Naive thymus-derived CD4-positive, alpha-beta T cell (primary cell): ENCODE data around the gene MMP23B. TPM values are rescaled to one million over a fixed set of nuclear protein-coding genes. Genes with fewer than 3 reads are reported as not detected.
"Not testable (repeated sequence)": the region's sequence is repeated elsewhere in the genome, so short reads cannot be mapped to it uniquely, and the experiment has no call there.

ENCODE experiments used
- ATAC-seq: fragments of 150-1000 bp; cut with Tn5 transposase; 2 replicates; pipeline ENCODE4 v1.10.0; 2021; ENCODE audit warnings: mild to moderate bottlenecking, moderate library complexity
- CTCF ChIA-PET: fragments of 350-600 bp; sonication (Branson Sonifier 250); formaldehyde crosslinking; loops from one replicate; lab custom pipeline; 2021; ENCODE audit warnings: antibody characterized with exemption; lab: Charles Lee
- POLR2A ChIA-PET: fragments of 350-600 bp; sonication (Branson Sonifier 250); formaldehyde crosslinking; loops from one replicate; lab custom pipeline; 2021; ENCODE audit warnings: antibody characterized with exemption, inconsistent platforms; lab: Charles Lee
- DNase-seq, 9 donors: peaks; one replicate each; pipeline versions ENCODE4 v3.0.0 to v3.0.0-alpha.2; 2020 to 2022; ENCODE audit warnings: mixed read lengths in 1 of 9
- H3K27ac ChIP-seq: one replicate; pipeline ENCODE4 v1.7.0; 2013; ENCODE audit warnings: mild to moderate bottlenecking, low read depth, low read length, moderate library complexity
- H3K27me3 ChIP-seq, 2 donors: one replicate each; pipeline ENCODE4 v1.7.0; 2013; ENCODE audit warnings: low read length in 2 of 2, mild to moderate bottlenecking in 2 of 2, moderate library complexity in 2 of 2; ENCODE audit not compliant: control insufficient read depth in 2 of 2, insufficient read depth in 2 of 2
- H3K36me3 ChIP-seq, 3 experiments: 1 replicate in 2 of 3; 2 replicates in 1 of 3; pipeline ENCODE4 v1.7.0; 2013; ENCODE audit warnings: low read length in 3 of 3, mild to moderate bottlenecking in 3 of 3, moderate library complexity in 1 of 3; ENCODE audit not compliant: insufficient read depth in 3 of 3, control insufficient read depth in 2 of 3
- H3K4me1 ChIP-seq, 2 donors: one replicate each; pipeline ENCODE4 v1.7.0; 2013; ENCODE audit warnings: low read length in 2 of 2, mild to moderate bottlenecking in 2 of 2, moderate library complexity in 1 of 2; ENCODE audit not compliant: control insufficient read depth in 2 of 2, insufficient read depth in 2 of 2
- H3K4me3 ChIP-seq: 2 replicates; pipeline ENCODE4 v1.7.0; 2013; ENCODE audit warnings: mild to moderate bottlenecking, low read length
- H3K9me3 ChIP-seq, 3 experiments: 1 replicate in 2 of 3; 2 replicates in 1 of 3; pipeline ENCODE4 v1.7.0; 2013; ENCODE audit warnings: low read length in 3 of 3; ENCODE audit not compliant: control insufficient read depth in 2 of 3
- H3K27ac Mint-ChIP-seq, 9 donors: one replicate each; pipeline ENCODE4 v1.8.0; 2020 to 2022; ENCODE audit warnings: mixed read lengths in 9 of 9, mild to moderate bottlenecking in 8 of 9, moderate library complexity in 5 of 9, inconsistent platforms in 2 of 9
- H3K27me3 Mint-ChIP-seq, 5 donors: one replicate each; pipeline ENCODE4 v1.8.0; 2021 to 2022; ENCODE audit warnings: mixed read lengths in 5 of 5, mild to moderate bottlenecking in 1 of 5
- H3K36me3 Mint-ChIP-seq, 5 donors: one replicate each; pipeline ENCODE4 v1.8.0; 2020 to 2022; ENCODE audit warnings: mixed read lengths in 5 of 5, mild to moderate bottlenecking in 3 of 5, inconsistent platforms in 1 of 5
- H3K4me1 Mint-ChIP-seq, 7 donors: one replicate each; pipeline ENCODE4 v1.8.0; 2020 to 2022; ENCODE audit warnings: mixed read lengths in 7 of 7, mild to moderate bottlenecking in 3 of 7, inconsistent platforms in 1 of 7
- H3K4me3 Mint-ChIP-seq, 10 donors: one replicate each; pipeline ENCODE4 v1.8.0; 2020 to 2022; ENCODE audit warnings: mild to moderate bottlenecking in 10 of 10, mixed read lengths in 10 of 10, moderate library complexity in 6 of 10, inconsistent platforms in 2 of 10
- H3K9me3 Mint-ChIP-seq, 11 donors: one replicate each; pipeline ENCODE4 v1.8.0; 2020 to 2022; ENCODE audit warnings: mixed read lengths in 11 of 11, mild to moderate bottlenecking in 4 of 11, inconsistent platforms in 1 of 11, moderate library complexity in 1 of 11
- intact Hi-C, 2 donors: fragments of 100-400 bp; cut with micrococcal nuclease; formaldehyde crosslinking; loops; one replicate each; pipeline ENCODE4 v1.15.1; 2023
- polyA plus RNA-seq, 2 donors: library from polyadenylated mRNA; unstranded; fragments of 300-500 nt; fragmentation: Illumina TruSeq; gene quantifications; one replicate each; pipeline ENCODE4 v1.2.3, GENCODE V29; 2021
- total RNA-seq, 6 experiments: library from RNA in 5 of 6; stranded (reverse) in 5 of 6; gene quantifications; 1 replicate in 5 of 6; 2 replicates in 1 of 6; pipeline ENCODE4 v1.2.3 and lab custom pipeline; 2021 to 2026

MMP23B gene
- total and polyA plus RNA-seq, 7 experiments from 2014 or later, result 2.7 to 12.8 (median 4.2) TPM; not detected in 2

DNA sequence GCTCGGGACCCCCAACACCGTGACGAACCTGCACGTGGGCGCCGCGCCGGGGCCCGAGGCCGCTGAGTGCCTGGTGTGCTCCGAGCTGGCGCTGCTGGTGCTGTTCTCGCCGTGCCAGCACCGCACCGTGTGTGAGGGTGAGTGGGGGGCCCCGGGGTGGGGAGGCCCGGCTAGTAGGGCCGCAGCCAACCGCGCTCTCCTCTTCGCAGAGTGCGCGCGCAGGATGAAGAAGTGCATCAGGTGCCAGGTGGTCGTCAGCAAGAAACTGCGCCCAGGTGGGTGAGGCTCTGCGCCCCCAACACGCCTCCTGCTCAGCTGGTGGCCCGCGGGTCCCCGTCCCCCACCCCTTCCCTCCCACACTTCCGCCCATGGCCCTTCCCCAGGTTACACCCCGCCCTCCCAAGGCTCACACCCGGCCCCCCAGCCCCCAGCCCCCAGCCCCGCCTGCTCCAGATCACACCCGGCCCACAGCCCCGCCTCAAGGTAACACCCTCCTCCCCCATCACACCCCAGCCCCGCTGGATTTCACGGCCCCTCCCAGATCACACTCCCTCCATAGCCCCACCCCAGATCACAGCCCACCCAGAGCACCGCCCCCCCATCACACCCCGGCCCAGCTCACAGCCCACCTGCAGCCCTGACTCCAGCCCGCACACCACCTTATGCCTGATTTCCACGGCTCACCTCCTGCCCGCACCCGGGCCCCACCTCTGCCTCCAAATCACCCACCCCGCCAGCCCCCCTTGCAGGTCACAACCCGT is 2.4 kb upstream of the MMP23B start:
- peaks cover 0 to 2% (median 0%) of the 10 kb centered on the region in 5 donors for H3K36me3 Mint-ChIP-seq
- Histone ChIP-seq H3K4me1 (peaks cover 0 to 4% of the 10 kb centered on the region in 2 donors), H3K36me3 (no peaks in the 10 kb centered on the region), H3K9me3 (no peaks in the 10 kb centered on the region), H3K27me3 (no peaks in the 10 kb centered on the region), H3K27ac (peak overlapping the region; percentile 81), H3K4me3 (peak overlapping the region; percentile 56)
- ATAC-seq, result peak; percentile 83
- H3K4me1 Mint-ChIP-seq, result peaks cover 0 to 12% (median 4%) of the 10 kb centered on the region in 7 donors
- peak in 7 of 9 donors; percentile 55 to 83 (median 79) for DNase-seq
- ChIA-PET CTCF (interaction anchor here (0.5 to 1.0 kb wide), 3 partner anchors 11 to 55 kb away, joined by 3 read pairs; no protein-coding TSS in a partner anchor), POLR2A (interaction anchor here (0.6 to 4.4 kb wide), 9 partner anchors 9 to 222 kb away, joined by 3 to 86 read pairs (median 6); partner anchors contain the start of genes MIB2 and MRPL20)
- peak overlapping the region; percentile 73 to 93 (median 86) for H3K4me3 Mint-ChIP-seq
- H3K27me3 Mint-ChIP-seq, result peaks cover 0 to 5% (median 0%) of the 10 kb centered on the region in 5 donors
- H3K9me3 Mint-ChIP-seq, result peaks cover 0 to 4% (median 0%) of the 10 kb centered on the region in 11 donors
- intact Hi-C loops, result loop anchor here in 1 of 2 donors (2.0 kb wide), 4 partner anchors 15 to 117 kb away; partner anchors contain the start of genes ATAD3A, CDK11B, MIB2 and SSU72
- peak overlapping the region; percentile 81 to 98 (median 93) for H3K27ac Mint-ChIP-seq

DNA sequence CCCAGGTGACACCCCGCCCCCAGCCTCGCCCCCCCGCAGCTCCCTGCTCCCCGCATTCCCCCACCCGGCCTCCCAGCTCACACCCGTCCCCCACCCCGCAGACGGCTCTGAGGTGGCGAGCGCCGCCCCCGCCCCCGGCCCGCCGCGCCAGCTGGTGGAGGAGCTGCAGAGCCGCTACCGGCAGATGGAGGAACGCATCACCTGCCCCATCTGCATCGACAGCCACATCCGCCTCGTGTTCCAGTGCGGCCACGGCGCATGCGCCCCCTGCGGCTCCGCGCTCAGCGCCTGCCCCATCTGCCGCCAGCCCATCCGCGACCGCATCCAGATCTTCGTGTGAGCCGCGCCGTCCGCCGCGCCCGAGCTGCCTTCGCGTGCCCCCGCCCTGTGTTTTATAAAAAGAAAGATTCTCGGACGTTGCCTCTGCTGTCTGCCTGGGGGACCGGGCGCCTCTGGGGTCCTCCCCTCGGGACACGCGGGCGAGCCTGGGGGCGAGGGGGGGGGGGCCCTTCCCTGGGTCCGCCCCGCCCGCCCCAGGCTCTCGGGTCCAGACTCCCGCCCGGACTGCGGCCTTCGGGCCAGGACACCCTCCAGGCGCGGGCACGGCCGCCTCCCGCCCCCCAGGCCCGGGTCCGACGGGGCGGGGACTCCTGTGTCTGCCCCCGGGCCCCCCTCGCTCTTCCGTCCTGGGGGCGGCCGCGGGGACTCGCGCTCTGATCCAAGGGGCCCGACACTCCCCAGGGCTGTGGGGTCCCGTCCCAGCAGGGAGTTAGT is 1.6 kb upstream of the MMP23B start:
- ATAC-seq, result peak; percentile 76
- peaks cover 0 to 4% (median 0%) of the 10 kb centered on the region in 11 donors for H3K9me3 Mint-ChIP-seq
- no peaks in the 10 kb centered on the region for H3K36me3 ChIP-seq
- H3K4me1 Mint-ChIP-seq, result peaks cover 0 to 11% (median 4%) of the 10 kb centered on the region in 7 donors
- peak; percentile 90 to 97 (median 96) for DNase-seq
- peaks cover 0 to 5% (median 0%) of the 10 kb centered on the region in 5 donors for H3K27me3 Mint-ChIP-seq
- peak overlapping the region; percentile 68 for H3K27ac ChIP-seq
- ChIA-PET CTCF (interaction anchor here (0.5 to 1.3 kb wide), 4 partner anchors 12 to 54 kb away, joined by 3 read pairs; no protein-coding TSS in a partner anchor), POLR2A (interaction anchor here (0.7 to 4.4 kb wide), 11 partner anchors 9 to 223 kb away, joined by 3 to 86 read pairs (median 5); partner anchors contain the start of genes CDK11A, MIB2, MRPL20 and SLC35E2B)
- H3K27me3 ChIP-seq, result no peaks in the 10 kb centered on the region
- H3K27ac Mint-ChIP-seq, result peak overlapping the region; percentile 83 to 98 (median 95)
- intact Hi-C loops, result loop anchor here in 1 of 2 donors (2.0 kb wide), 3 partner anchors 28 to 118 kb away; partner anchors contain the start of genes ATAD3A, CDK11B and SSU72
- peaks cover 0 to 2% (median 0%) of the 10 kb centered on the region in 5 donors for H3K36me3 Mint-ChIP-seq
- H3K9me3 ChIP-seq, result no peaks in the 10 kb centered on the region
- peak overlapping the region; percentile 85 to 95 (median 90) for H3K4me3 Mint-ChIP-seq
- peak overlapping the region; percentile 17 for H3K4me3 ChIP-seq
- H3K4me1 ChIP-seq, result peaks cover 0 to 4% of the 10 kb centered on the region in 2 donors

DNA sequence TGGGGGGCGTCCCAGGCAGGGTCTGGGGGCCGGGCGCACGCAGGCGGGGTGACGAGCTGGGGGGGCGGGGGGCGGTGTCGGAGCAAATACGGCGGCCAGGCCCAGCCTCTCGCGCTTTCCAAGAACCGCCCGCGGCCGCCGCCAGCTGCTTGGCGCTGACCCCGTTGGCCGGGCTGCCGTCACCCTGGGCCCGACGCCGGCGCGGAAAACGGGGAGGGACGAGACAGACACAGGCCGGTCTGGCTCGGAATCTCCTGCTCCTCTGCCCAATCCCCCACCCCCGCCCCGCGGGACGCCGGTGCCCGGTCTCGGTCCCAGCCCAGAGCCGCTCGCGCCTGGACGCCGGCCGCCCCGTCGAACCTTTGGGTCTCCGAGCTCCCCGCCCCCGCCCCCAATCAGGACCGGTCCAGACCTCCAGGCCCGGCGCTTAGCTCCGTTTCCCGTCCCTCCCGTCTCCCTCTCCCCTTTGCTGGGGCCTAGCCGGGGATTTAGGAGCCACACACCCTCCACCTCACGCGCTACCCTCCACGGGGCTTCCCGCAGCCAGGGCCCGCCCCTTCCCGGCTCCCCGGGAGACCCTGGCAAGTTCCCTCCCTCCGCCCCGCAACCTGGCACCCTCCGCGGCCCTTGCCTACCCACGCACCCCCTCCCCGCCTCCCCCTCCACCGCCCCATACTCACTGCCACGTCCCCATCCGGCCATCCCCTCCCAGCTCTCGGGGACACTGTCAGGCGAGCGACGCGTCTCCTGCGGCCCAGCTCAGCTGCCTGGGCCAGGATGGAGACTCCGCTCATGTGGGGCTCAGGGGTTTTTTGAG is 800 bp upstream of the MMP23B start:
- Histone ChIP-seq H3K4me3 (no peak overlapping the region), H3K36me3 (no peaks in the 10 kb centered on the region), H3K27me3 (no peaks in the 10 kb centered on the region), H3K27ac (peak overlapping the region; percentile 68), H3K4me1 (peaks cover 0 to 4% of the 10 kb centered on the region in 2 donors), H3K9me3 (no peaks in the 10 kb centered on the region)
- Mint-ChIP-seq H3K27ac (peak overlapping the region in 5 of 9 donors; percentile 21 to 74 (median 31)), H3K27me3 (peaks cover 0 to 5% (median 0%) of the 10 kb centered on the region in 5 donors), H3K4me3 (peak overlapping the region in 9 of 10 donors; percentile 29 to 92 (median 63)), H3K9me3 (peaks cover 0 to 4% (median 0%) of the 10 kb centered on the region in 11 donors), H3K36me3 (peaks cover 0 to 2% (median 0%) of the 10 kb centered on the region in 5 donors), H3K4me1 (peaks cover 0 to 5% (median 4%) of the 10 kb centered on the region in 7 donors)
- POLR2A ChIA-PET, result interaction anchor here (0.7 to 4.4 kb wide), 7 partner anchors 16 to 93 kb away, joined by 3 to 86 read pairs (median 4); partner anchors contain the start of genes CDK11A, MIB2 and SLC35E2B
- CTCF ChIA-PET, result interaction anchor here (1.3 kb wide), 1 partner anchor 16 kb away, joined by 3 read pairs; no protein-coding TSS in a partner anchor
- intact Hi-C loops, result loop anchor here in 1 of 2 donors (2.0 kb wide), 3 partner anchors 28 to 118 kb away; partner anchors contain the start of genes ATAD3A, CDK11B and SSU72
- peak in 2 of 9 donors; percentile 23 to 43 for DNase-seq
- no peak for ATAC-seq

DNA sequence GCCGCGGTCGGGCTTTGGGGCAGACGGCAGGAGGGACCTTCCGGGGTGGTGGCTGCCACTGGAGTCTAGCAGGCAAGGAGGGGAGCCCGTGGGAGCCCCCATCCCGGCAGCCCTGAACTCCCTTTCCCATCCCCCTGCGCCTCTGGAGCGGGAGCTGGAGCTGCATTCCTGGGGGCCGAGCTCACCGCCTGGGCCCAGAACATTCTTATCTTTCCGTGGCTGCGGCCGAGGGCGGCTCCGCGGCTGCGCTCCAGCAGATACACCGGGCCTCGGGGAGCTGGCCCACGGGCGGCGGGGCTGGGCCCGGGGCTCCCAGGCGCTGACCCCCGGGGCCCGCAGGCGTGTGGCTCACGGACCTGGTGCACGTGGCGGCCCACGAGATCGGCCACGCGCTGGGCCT is 1.4 kb downstream of the MMP23B start:
- H3K4me1 ChIP-seq, H3K27ac ChIP-seq, H3K4me3 ChIP-seq, H3K36me3 Mint-ChIP-seq, H3K27me3 ChIP-seq, DNase-seq, CTCF ChIA-PET, H3K27me3 Mint-ChIP-seq, ATAC-seq, intact Hi-C loops, POLR2A ChIA-PET, H3K9me3 ChIP-seq, H3K4me1 Mint-ChIP-seq, H3K9me3 Mint-ChIP-seq, H3K27ac Mint-ChIP-seq, H3K4me3 Mint-ChIP-seq: not testable (repeated sequence)
- peaks cover 0 to 14% (median 0%) of the 10 kb centered on the region in 3 experiments for H3K36me3 ChIP-seq

DNA sequence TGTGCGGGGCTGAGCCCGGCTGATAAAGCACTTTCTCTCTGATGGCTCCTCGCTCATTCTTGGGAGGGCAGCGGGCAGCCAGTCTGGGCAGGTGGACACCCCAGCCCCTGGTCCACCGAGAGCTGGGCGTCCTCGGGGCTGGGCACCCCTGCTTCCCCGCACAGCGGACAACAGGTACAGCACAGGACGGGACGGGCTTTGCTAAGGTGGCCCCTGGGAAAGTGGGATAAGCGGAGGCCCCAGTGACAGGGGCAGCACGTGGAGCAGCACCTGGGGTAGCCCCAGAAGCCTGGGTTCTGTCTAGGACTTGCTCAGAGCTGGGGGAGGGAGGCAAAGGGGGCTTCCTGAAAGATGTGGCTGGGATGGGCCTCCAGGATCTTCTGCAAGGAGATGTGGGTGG is 2.6 kb downstream of the MMP23B start:
- H3K9me3 ChIP-seq, DNase-seq, H3K27ac ChIP-seq, H3K27me3 ChIP-seq, H3K27ac Mint-ChIP-seq, intact Hi-C loops, H3K4me3 Mint-ChIP-seq, H3K4me1 ChIP-seq, H3K36me3 Mint-ChIP-seq, ATAC-seq, CTCF ChIA-PET, H3K4me3 ChIP-seq, POLR2A ChIA-PET, H3K27me3 Mint-ChIP-seq, H3K4me1 Mint-ChIP-seq, H3K9me3 Mint-ChIP-seq: not testable (repeated sequence)
- H3K36me3 ChIP-seq, result peaks cover 0 to 14% (median 0%) of the 10 kb centered on the region in 3 experiments
